Activated T-helper 9 cell treated with anti-CD3 and anti-CD28 coated beads, Interleukin-2, amount 50 U/mL, for 16 hours (primary cell): Measurements from ENCODE around the gene ARID1B.

Source experiments
- DNase-seq: peaks from one replicate; pipeline ENCODE4 v3.0.0-alpha.2; 2020; ENCODE audit warnings: low read depth

Gene ARID1B

DNA sequence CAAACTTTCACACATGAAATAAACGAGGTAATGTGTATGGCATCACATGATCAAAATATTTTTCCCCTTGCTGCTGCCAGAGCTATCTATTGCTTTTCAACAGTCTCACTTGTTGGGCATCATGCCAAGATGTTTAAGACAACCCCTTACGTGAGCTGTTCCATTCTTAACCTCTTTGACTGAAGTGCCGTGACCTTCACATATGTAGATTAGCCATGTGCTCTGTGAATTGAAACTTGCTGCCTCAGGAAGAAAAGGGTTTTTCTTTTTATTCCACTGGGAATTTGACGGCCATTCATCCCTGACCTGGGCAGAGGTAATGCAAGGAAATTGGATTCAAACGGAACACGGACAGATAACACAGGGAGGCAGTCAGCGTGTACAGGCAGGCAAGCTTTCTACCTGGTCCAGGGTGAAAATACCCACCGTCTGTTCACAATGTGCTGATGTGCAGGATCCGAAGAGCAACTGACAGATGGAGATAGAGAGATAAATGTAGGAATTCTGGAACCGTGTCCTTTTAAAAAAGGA lies 14.2 kb downstream of the ARID1B start:
- no peak for DNase-seq

DNA sequence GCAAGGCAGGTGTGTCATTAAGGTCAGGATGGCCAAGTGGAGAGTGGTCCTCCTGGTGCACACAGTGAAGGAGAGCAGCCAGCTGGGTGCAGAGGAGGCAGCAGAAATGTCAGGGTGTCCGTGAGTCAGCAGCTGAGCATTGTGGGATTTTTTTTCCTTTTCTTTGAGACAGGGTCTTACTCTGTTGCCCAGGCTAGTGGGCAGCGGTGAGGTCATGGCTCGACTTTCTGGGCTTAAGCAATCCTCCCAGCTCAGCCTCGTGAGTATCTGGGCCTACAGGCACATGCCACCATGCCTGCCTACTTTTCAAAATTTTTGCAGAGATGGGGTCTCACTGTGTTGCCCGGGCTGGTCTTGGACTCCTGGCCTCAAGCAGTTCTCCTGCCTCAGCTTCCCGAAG lies 16.0 kb downstream of the ARID1B start:
- DNase-seq, result no peak

- DNase-seq, result no peak
Observed at GRCh38 chr6:156794546-156795354, 17.6 kb downstream of the ARID1B start.

DNA sequence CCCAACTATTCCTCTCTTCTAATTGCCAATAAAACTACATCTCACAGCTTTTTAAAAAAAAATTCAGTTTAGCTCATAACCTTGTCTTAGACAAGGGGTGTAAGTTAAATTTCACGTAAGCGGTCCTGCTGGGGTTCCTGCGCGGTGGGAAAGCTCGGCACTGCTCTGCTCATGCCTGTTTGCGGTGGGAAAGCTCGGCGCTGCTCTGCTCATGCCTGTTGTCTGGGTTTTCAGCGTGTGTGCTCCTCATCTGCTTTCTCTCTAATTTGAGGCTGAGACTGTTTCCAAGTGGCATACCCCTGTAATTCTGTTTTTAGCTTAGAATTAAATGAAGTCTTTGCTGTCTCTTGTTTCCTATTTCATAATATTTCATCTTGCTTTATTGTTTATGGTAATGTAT lies 18.6 kb downstream of the ARID1B start:
- DNase-seq, result no peak

GRCh38 chr6:156796627-156797026 lies 19.4 kb downstream of the ARID1B start:
- no peak for DNase-seq

DNA sequence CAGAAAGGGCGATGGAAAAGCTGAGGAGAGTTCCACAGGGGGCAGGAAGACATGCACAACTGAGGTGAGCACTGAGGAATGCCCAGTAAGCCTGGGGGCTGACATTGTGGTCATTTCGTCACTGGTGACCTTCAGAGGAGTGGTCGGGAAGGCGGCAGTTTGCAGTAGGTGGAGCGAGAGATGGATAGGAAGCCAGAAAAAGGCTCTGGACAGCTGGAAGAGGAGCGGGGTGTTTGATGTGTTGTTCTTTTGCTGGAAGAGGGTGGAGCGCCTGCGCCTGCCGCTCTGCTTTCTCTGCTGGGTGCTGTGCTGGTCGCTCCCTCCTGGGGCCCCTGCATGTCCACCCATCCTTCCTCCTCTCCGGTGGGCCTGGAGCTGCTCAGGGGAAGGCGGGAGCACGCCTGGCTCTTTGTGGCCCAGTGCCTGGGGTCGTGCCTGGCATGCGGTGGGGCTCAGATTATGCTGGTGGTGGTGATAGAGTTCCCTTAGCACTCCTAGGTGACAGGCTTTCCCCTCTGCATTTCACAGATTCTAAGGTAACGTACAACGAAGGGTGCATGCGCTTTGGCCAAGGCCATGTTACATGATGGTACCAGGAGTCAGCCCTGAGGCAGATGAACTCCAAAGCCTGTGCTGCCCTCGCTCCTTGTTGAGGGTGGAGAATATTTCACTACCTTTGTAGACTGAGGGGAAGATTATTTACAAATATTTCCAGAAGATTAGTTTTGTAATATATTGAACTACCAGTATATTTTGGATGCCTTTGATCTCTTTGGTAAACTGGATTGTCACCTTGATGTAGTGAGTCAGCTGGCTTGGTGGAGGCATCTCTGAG lies 20.9 kb downstream of the ARID1B start:
- no peak for DNase-seq

DNA sequence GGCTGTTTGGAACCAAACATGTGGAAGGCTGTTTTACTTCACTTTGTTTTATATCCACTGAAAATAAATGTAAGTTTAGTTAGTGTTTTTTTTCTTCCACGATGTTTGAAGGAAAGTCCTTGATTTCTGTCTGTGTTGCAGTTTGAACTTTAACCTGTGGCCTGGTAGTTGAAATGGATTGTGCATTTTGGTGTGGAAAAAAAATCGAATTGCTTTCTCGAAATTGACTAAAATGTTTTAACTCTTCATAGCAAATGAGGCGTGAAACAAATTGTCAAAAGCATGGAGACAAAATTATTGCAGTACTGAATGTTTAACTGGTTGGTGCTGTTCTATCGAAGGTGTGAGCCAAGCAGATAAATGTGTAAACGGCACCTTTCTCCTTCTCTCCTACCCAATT lies 24.5 kb downstream of the ARID1B start:
- no peak for DNase-seq

GRCh38 chr6:156803353-156803752 lies 26.2 kb downstream of the ARID1B start:
- no peak for DNase-seq

GRCh38 chr6:156804402-156804801 lies 27.2 kb downstream of the ARID1B start:
- DNase-seq, result no peak

GRCh38 chr6:156806155-156806554 lies 29.0 kb downstream of the ARID1B start:
- no peak for DNase-seq

GRCh38 chr6:156807028-156807427 lies 29.9 kb downstream of the ARID1B start:
- DNase-seq, result no peak

GRCh38 chr6:156807795-156808194 lies 30.6 kb downstream of the ARID1B start:
- DNase-seq, result no peak

DNA sequence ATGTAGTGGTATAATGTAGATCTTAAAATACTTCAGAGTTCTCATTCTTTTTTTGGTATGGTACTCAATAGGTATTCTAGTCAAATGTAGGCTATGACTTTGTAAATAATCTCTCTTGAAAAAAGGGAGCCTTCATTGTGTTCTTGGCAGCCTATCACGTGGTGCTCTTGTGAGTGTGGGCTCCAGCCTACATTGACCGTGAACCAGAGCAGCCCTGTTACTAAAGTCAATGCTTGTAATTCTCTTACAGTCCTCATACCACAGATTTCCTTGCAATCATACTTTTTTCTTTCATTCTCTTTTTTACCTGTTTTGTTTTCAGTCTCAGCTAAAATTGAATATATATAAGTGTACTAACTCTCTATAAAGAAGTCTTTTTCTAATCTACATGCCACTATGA lies 31.1 kb downstream of the ARID1B start:
- DNase-seq, result no peak

DNA sequence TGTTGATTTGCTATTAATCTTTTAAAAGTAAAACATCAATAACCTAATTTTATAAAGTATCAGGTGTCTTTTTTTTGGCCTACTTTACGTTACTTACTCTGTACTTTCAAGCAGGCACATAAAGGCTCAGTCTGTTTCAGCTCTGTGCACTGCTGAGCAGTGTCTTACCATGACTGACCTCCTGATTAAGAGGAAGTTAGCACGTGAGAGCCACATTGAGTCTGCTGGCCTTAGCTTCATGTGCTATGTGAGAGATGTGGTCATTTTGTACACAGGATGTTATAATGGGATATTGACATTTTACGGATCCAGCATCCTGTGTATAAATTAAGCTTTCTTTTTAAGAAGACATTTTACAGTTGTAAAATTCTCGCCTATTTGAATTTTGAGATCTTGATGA lies 31.9 kb downstream of the ARID1B start:
- DNase-seq, result no peak

DNA sequence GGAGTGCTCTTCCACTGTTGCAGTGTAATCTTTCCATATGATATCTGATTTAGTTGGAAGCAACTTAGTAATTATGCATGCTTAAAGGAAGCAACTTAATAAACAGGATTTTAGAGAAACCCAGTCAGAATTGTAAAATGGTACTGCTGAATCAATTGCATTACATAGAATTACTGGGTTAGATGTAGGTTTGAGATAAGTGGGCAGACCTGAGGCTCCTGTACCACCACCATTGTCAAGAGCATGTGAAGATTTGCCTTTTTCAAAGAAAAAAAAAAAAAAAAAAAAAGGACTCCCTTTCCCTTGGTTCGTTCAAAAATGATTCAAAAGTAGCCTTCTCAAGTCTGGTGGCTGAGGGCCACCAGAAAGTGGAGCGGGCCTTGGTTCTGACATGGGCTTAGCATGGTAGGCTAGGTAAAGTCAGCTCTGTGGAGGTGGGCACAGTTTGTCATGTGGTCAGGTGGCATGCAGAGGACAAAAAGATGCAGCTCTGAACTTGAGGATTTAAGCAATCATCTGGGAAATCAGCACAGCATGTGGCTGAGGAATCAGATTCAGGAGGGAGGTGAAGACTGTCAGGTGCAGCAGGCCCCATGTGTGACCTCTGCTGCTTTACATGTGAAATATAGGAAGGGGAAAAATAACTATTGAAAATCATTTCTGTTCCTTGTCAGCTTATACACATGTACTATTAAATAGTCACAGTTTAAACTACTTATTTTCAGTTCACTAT lies 32.4 kb downstream of the ARID1B start:
- no peak for DNase-seq

- no peak for DNase-seq
Observed at GRCh38 chr6:156814036-156814581, 36.9 kb downstream of the ARID1B start.

GRCh38 chr6:156816505-156816904 lies 39.3 kb downstream of the ARID1B start:
- DNase-seq, result no peak

GRCh38 chr6:156820089-156820798 lies 43.1 kb downstream of the ARID1B start:
- no peak for DNase-seq

DNA sequence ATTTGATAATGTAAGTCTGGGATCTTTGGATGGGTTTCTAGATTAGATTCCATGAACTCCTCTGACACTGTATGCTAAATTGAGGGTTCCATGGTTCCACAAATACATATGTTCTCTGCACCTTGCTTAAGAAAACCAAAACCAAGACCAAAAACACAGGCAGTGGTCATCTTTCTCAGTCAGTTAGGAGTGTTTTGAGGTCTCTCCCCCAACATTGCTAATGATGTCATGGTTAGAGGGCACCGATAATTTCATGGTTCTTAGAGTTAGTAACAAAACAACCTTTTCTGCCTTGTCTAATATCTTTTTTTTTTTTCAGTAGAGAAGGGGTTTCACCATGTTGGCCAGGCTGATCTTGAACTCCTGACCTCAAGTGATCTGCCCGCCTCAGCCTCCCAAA lies 44.5 kb downstream of the ARID1B start:
- DNase-seq, result no peak

DNA sequence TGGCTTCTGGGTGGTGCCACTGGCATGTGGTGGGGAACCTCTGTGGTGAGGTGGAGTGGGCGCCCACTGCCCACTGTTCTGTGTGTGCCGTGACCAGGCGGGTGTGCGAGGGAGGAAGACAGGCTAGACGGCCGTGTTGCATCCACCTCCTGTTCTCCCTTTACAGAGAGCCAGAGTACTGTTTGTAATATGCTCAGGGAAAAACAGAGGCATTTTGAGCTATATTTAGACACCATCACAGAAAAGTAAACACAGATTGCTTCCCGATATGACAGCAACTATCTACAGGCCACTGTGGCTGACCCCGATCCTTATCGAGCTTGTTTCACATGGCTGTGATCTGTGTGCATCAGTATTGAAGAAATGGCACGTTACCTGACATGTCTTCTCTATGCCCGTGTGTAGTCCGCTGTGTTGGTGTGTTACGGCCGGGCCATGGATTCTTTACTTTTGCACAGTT lies 45.6 kb downstream of the ARID1B start:
- DNase-seq, result no peak

DNA sequence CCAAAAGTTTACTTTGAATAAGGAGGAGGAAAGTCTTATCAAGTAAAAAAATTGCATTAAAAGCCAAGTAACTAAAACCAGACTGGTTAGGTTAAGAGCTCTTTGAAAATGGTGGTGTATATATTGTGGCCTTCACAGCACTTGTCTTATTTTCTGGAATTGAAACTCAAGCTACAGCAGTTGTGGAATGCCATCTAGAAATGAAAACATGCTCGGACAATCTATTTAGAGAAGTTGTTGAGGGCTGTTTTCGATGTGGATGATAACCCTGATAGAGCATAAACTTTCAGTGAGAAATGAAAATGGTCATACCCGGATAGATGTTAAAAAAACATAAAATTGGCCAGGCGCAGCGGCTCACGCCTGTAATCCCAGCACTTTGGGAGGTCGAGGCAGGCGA lies 47.0 kb downstream of the ARID1B start:
- DNase-seq, result no peak
